ENCODE measurements around the gene SLC22A7.

DNA sequence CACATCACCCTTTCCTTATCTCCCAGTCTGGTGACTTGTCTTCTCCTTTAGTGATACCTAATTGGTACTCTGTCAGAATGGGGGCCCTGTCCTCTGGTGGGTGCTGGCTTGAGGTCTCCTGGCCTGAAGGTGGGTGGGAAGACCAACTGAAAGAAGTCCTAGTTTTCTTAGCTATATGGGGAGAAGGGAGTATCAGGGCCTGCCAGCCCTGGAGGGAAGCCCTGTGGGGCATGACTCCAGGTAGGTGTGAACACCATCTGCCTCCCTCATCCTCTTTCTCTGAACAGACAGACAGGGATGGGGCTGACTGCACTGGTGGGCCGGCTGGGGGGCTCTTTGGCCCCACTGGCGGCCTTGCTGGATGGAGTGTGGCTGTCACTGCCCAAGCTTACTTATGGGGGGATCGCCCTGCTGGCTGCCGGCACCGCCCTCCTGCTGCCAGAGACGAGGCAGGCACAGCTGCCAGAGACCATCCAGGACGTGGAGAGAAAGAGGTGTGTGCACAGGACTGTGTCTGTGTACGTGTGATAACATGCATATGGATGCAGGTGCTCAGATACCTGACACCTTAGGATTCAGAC lies 5.8 kb downstream of the SLC22A7 start:
- TF ChIP-seq, protein P1, sequence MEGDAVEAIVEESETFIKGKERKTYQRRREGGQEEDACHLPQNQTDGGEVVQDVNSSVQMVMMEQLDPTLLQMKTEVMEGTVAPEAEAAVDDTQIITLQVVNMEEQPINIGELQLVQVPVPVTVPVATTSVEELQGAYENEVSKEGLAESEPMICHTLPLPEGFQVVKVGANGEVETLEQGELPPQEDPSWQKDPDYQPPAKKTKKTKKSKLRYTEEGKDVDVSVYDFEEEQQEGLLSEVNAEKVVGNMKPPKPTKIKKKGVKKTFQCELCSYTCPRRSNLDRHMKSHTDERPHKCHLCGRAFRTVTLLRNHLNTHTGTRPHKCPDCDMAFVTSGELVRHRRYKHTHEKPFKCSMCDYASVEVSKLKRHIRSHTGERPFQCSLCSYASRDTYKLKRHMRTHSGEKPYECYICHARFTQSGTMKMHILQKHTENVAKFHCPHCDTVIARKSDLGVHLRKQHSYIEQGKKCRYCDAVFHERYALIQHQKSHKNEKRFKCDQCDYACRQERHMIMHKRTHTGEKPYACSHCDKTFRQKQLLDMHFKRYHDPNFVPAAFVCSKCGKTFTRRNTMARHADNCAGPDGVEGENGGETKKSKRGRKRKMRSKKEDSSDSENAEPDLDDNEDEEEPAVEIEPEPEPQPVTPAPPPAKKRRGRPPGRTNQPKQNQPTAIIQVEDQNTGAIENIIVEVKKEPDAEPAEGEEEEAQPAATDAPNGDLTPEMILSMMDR (IDR thresholded peaks at IDR 0.05), result no peak
- TF ChIP-seq POLR2A (IDR thresholded peaks at IDR 0.05), result no peak

Measured in testis (tissue), 2 donors.